Epidermal melanocyte (primary cell): ENCODE measurements around the gene AKR1B1.

ENCODE experiments used
- DNase-seq: peaks from one replicate; pipeline ENCODE4 v3.0.0; 2011; ENCODE audit warnings: low spot score; ENCODE audit not compliant: insufficient read length

The AKR1B1 gene

DNA sequence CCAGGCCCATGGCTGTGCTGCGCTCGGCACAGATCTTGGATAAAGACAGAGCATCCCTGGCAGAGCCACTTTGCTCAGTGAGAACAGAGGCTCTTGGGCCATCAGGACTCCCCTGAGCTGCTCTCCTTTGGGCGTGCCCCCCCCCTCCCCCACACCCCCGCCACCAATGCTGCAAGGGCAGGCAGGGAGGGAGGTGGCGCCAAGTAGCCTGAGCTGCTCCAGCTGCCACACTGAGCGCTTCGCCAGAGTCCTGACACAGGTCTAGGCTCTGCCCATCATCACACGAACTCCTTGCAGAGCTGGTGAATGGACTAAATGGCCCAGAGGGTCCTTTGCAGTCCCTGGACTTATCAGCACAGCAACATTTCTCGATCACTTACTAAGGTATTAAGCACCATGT is 12.5 kb downstream of the AKR1B1 start:
- DNase-seq: no peak

DNA sequence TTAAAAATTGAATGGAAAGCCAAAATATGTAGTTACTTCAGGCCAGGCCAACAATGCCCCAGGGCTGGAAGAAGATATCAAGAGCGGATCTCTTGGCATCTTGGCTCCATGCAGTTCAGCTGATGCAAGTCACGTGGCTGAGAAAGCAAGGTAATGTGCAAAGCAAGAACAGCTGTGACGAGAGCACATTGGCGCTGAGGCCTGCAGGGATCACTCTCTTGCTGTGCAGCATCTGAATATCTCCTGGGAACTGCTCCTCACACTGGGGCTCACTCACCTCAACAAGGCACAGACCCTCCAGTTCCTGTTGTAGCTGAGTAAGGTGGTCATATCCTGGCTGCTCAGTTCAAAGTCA is 14.0 kb downstream of the AKR1B1 start:
- no peak for DNase-seq

GRCh38 chr7:134444198-134444960 is 14.5 kb downstream of the AKR1B1 start:
- DNase-seq: no peak

GRCh38 chr7:134443396-134444070 is 15.4 kb downstream of the AKR1B1 start:
- DNase-seq: no peak

GRCh38 chr7:134442441-134443220 is 16.3 kb downstream of the AKR1B1 start:
- DNase-seq: no peak

GRCh38 chr7:134441264-134441663 is 17.6 kb downstream of the AKR1B1 start:
- no peak for DNase-seq

DNA sequence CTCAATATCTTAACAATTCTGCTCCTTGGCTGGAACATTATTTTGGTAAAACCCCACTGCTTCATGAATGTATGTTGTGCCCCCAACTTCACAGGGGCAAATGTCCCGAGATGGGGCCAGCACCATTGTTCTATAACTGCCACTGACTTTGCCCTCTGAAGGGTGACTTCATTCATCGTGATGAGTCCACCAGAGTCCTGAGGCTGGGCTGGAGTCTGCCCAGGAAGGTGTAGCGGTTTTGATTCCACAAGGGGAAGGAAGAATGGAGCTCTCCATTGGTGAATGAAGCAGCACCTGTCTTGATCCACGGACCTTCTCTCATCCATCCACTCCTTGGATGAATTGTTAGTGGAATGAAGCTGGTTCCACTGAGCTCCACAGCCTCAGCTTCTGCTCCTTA is 18.4 kb downstream of the AKR1B1 start:
- DNase-seq: no peak

DNA sequence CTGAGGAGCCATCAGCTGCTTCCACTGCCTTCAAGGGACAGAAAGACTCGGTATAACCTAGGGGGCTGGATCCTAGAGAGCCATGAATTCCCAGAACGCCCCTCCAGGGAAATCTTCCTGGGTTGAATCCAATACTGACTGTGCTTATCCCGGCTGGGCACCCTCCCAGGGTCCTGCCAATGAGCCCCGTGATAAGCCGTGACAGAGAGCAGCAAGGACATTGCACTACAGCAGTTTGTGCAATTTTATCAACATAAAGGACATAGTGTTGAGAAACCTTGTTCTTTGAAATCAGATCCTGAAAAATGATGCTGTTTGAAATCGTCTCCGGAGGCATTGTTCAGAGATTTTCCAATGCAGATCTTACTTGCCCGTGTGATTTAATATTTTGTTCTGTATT is 18.8 kb downstream of the AKR1B1 start:
- DNase-seq: no peak

GRCh38 chr7:134438946-134439345 is 20.0 kb downstream of the AKR1B1 start:
- DNase-seq: no peak

DNA sequence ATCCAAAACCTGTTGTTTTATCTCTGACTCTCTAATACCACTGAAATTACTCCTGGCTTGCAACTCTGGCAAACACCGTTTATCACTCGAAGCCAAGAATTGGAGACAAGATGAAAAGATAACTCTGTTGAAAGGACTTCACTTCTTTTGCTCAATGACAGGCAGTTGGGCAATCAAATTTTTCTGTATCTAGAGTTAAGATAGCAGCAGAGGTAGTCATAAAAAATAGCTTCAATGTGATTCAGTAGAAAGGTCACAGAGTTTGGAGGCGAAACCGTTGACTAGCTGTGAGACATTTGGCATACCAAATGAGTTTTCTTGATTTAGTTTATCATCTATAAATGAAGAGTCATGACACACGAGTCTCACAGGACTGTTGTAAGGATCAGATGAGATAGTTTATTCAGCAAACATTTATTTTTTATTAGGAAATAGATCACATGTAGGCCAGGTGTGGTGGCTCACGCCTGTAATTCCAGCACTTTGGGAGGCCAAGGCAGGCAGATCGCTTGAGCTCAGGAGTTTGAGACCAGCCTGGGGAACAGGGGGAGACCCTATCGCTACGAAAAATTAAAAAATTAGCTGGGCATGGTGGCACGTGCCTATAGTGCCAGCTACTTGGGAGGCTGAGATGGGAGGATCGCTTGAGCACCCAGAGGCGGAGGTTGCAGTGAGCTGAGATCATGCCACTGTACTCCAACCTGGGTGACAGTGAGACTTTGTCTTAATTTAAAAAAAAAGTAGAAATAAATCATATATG is 23.6 kb downstream of the AKR1B1 start:
- no peak for DNase-seq

GRCh38 chr7:134434701-134435100 is 24.2 kb downstream of the AKR1B1 start:
- no peak for DNase-seq

DNA sequence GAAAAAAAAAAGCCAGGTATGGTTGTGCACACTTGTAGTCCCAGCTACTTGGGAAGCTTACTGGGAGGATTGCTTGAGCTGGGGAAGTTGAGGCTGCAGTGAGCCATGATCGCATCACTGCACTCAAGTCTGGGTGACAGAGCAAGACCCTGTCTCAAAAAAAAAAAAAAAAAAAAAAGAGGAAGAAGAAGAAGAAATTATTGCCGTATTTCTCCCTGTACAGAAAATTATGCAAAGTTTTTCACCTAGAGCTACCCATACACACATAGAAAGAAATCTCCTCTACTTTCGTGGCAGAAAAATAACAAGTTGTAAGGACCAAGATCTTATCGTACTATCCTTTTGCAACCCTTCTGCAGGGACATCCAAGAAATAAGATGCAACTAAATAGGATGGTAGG is 25.5 kb downstream of the AKR1B1 start:
- DNase-seq: no peak

- DNase-seq: peak; percentile 94
Measured at GRCh38 chr7:134432296-134433152, 26.4 kb downstream of the AKR1B1 start.

- no peak for DNase-seq
Measured at GRCh38 chr7:134431815-134432214, 27.1 kb downstream of the AKR1B1 start.

GRCh38 chr7:134429481-134429880 is 29.4 kb downstream of the AKR1B1 start:
- no peak for DNase-seq

DNA sequence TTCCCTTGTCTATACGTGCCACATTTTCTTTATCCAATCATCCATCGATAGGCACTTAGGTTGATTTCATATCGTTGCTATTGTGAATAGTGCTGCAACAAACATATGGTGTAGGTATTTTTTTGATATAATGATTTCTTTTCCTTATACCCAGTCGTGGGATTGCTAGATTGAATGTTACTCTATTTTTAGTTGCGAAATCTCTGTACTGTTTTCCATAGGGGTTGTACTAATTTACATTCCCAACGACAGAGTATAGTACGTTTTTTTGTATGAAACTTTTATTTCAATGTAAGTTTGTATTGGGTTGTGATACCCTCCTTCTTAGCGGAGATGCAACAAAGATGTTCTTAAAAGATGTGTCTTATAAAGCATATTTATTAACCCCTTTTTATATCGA is 30.0 kb downstream of the AKR1B1 start:
- no peak for DNase-seq

DNA sequence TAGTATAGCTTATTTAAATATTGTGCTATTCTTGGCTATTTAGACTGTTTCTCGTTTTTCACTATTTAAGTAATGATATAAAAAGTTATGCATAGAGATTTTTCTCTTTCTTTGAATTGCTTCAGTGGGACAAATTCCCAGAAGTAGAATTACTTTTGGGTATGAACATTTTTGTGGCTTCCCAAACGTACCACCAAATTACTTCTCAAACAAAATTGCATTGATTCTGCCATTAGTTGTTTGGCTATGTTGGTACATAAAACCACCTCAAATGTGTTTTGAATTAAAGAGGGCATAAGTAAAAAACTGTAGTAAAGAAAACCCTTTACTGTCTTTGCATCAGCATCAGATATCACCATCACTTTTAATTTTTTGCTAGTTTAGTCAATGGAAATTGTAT is 31.0 kb downstream of the AKR1B1 start:
- no peak for DNase-seq

DNA sequence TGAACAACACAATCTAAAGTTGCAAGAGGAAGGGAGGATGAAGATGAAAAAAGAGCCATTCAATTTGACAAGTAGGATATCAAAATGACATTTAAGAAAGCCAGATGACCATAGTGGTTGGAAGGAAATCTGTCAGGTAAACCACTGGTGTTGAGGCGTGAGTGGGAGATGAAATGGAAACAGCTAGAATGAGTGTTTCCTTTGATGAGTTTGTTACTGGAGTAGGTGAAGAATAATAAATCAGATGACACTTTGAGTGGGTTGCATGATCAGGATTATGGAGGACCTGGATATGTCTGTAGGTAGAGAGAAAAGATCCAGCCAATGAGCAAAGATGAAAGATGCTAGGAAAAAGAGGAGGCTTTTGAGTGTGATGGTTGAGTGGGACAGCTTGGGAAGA is 33.1 kb downstream of the AKR1B1 start:
- DNase-seq: no peak

GRCh38 chr7:134422638-134423037 is 36.3 kb downstream of the AKR1B1 start:
- no peak for DNase-seq

DNA sequence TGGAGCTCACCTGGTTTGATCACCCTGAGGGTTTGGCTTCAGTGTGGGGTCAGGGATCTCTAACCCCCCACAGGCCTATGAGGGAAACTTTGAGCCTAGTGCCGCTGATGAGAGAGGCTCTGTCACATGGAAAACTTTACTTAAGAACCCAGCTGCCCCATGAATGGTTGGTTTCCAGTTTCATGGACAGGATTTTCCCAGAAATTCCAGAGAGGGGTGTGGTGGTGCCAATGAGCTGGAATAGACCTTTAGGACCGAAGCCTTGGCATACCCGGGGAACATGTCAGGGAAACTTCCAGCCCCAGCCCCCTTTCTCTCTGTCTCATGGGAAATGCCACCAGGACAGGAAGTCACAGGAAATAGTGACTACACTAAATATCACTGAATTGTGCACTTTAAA is 36.9 kb downstream of the AKR1B1 start:
- no peak for DNase-seq
